Measurements from ENCODE around the gene PTPRN2.

- no peak for TF ChIP-seq ZNF431 (CRISPR knock-in tag; IDR thresholded peaks at IDR 0.05)
- no peak for TF ChIP-seq POLR2A (conservative IDR thresholded peaks at IDR 0.05)
- no peak for TF ChIP-seq FUS (optimal IDR thresholded peaks at IDR 0.05; ENCODE audit: low read depth, low read length)
- no peak for TF ChIP-seq NFATC3 (IDR thresholded peaks at IDR 0.05)
- TF ChIP-seq CTCF (IDR thresholded peaks at IDR 0.05 in 2 of 3, conservative IDR thresholded peaks at IDR 0.05 in 1 of 3; ENCODE audit: insufficient read depth in 2 of 3, low read depth in 1 of 3, low read length in 3 of 3) = no peak
- TF ChIP-seq BCLAF1 (IDR thresholded peaks at IDR 0.05; ENCODE audit: borderline replicate concordance in 1 of 2, control insufficient read depth in 1 of 2, low read depth in 2 of 2, low read length in 1 of 2) = no peak
- no peak for TF ChIP-seq GTF2F1 (IDR thresholded peaks at IDR 0.05; ENCODE audit: low read depth, low read length)
- no peak for TF ChIP-seq POLR2AphosphoS2 (IDR thresholded peaks at IDR 0.05; ENCODE audit: low read length)
- TF ChIP-seq SIN3A (IDR thresholded peaks at IDR 0.05; ENCODE audit: borderline replicate concordance in 2 of 2, control insufficient read depth in 1 of 2, low read depth in 2 of 2, low read length in 2 of 2) = no peak
- no peak for TF ChIP-seq TOE1 (IDR thresholded peaks at IDR 0.05; ENCODE audit: borderline replicate concordance)
- no peak for TF ChIP-seq TOE1 (CRISPR knock-in tag; IDR thresholded peaks at IDR 0.05; ENCODE audit: borderline replicate concordance, low read depth)
- TF ChIP-seq HOXB6 (CRISPR knock-in tag; IDR thresholded peaks at IDR 0.05; ENCODE audit: borderline replicate concordance) = no peak
- no peak for TF ChIP-seq JUNB (CRISPR knock-in tag; conservative IDR thresholded peaks at IDR 0.05)
- TF ChIP-seq PHF8 (IDR thresholded peaks at IDR 0.05; ENCODE audit: borderline replicate concordance, low read length) = no peak
Measured at GRCh38 chr7:157970744-157971143, 616.9 kb downstream of the PTPRN2 start.
